ENCODE data around the gene NRXN3. TPM values are rescaled to one million over a fixed set of nuclear protein-coding genes. Genes with fewer than 3 reads are reported as not detected.

NRXN3 gene
- total and polyA plus RNA-seq, 5 donors from 2014 or later = not detected

- no peak overlapping the region for H3K4me3 ChIP-seq (ENCODE audit: low read depth, low read length)
- no peaks in the 10 kb centered on the region for H3K36me3 ChIP-seq (ENCODE audit: control insufficient read depth, insufficient read depth, low read length)
- Mint-ChIP-seq H3K27me3 (no peaks in the 10 kb centered on the region), H3K4me3 (no peak overlapping the region), H3K27ac (no peak overlapping the region), H3K36me3 (no peaks in the 10 kb centered on the region), H3K4me1 (no peaks in the 10 kb centered on the region), H3K9me3 (peaks cover 0 to 8% (median 2%) of the 10 kb centered on the region in 7 donors)
- H3K27me3 ChIP-seq (ENCODE audit: control insufficient read depth, insufficient read depth, low read length) = no peaks in the 10 kb centered on the region
- DNase-seq (no peak), ATAC-seq (ENCODE audit: low read depth in 2 of 2) (no peak)
- H3K9me3 ChIP-seq (ENCODE audit: control insufficient read depth in 2 of 2, low read length in 2 of 2) = no peaks in the 10 kb centered on the region
- no peaks in the 10 kb centered on the region for H3K4me1 ChIP-seq (ENCODE audit: control insufficient read depth, insufficient read depth, low read length, poor library complexity, severe bottlenecking)
- H3K27ac ChIP-seq (ENCODE audit: insufficient read depth, low read length, poor library complexity, severe bottlenecking) = no peak overlapping the region
Observed at GRCh38 chr14:79209418-79209817, 1039.2 kb downstream of the NRXN3 start.

- no peak overlapping the region for H3K27ac ChIP-seq (ENCODE audit: insufficient read depth, low read length, poor library complexity, severe bottlenecking)
- peaks cover 0 to 4% of the 10 kb centered on the region in 2 experiments for H3K9me3 ChIP-seq (ENCODE audit: control insufficient read depth in 2 of 2, low read length in 2 of 2)
- Mint-ChIP-seq H3K27ac (no peak overlapping the region), H3K4me3 (no peak overlapping the region), H3K36me3 (no peaks in the 10 kb centered on the region), H3K27me3 (no peaks in the 10 kb centered on the region), H3K9me3 (peaks cover 0 to 16% (median 6%) of the 10 kb centered on the region in 7 donors), H3K4me1 (no peaks in the 10 kb centered on the region)
- ATAC-seq (ENCODE audit: low read depth in 2 of 2) = no peak
- no peak overlapping the region for H3K4me3 ChIP-seq (ENCODE audit: low read depth, low read length)
- H3K36me3 ChIP-seq (ENCODE audit: control insufficient read depth, insufficient read depth, low read length) = no peaks in the 10 kb centered on the region
- no peaks in the 10 kb centered on the region for H3K4me1 ChIP-seq (ENCODE audit: control insufficient read depth, insufficient read depth, low read length, poor library complexity, severe bottlenecking)
- no peak for DNase-seq
- no peaks in the 10 kb centered on the region for H3K27me3 ChIP-seq (ENCODE audit: control insufficient read depth, insufficient read depth, low read length)
Observed at GRCh38 chr14:79225815-79226214, 1055.6 kb downstream of the NRXN3 start.

DNA sequence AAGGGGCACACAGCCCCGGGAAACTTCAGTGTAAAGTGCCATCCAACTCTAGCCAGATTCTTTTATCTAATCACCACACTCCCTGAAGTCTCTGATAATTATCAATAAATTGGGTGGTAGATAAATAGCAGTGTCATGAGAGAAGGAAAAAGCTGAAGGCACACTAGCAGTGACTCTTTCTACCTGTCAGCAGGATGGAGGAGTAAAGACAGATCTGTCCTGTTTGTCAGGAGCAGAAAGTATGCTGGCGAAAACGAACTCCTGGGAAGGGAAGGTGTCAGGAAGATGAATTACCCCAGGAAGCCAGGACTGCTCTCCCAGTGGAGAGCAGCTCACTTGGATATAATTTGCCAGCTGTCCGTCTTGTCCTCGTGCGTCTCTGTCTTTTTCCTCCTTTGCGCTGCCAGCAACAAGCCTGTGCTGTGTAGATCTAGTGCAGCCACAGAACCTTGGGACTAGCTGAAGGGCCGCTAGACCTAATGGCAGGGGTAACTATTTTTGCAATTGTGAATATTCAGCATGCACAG is 1059.3 kb downstream of the NRXN3 start:
- ATAC-seq (ENCODE audit: low read depth in 2 of 2) (no peak), DNase-seq (no peak)
- Histone ChIP-seq H3K36me3 (ENCODE audit: control insufficient read depth, insufficient read depth, low read length) (no peaks in the 10 kb centered on the region), H3K4me1 (ENCODE audit: control insufficient read depth, insufficient read depth, low read length, poor library complexity, severe bottlenecking) (no peaks in the 10 kb centered on the region), H3K27ac (ENCODE audit: insufficient read depth, low read length, poor library complexity, severe bottlenecking) (no peak overlapping the region), H3K4me3 (ENCODE audit: low read depth, low read length) (no peak overlapping the region), H3K27me3 (ENCODE audit: control insufficient read depth, insufficient read depth, low read length) (no peaks in the 10 kb centered on the region), H3K9me3 (ENCODE audit: control insufficient read depth in 2 of 2, low read length in 2 of 2) (peaks cover 0 to 1% of the 10 kb centered on the region in 2 experiments)
- H3K36me3 Mint-ChIP-seq = no peaks in the 10 kb centered on the region
- H3K27ac Mint-ChIP-seq = no peak overlapping the region
- peaks cover 0 to 5% (median 3%) of the 10 kb centered on the region in 7 donors for H3K9me3 Mint-ChIP-seq
- no peaks in the 10 kb centered on the region for H3K27me3 Mint-ChIP-seq
- H3K4me3 Mint-ChIP-seq = no peak overlapping the region
- no peaks in the 10 kb centered on the region for H3K4me1 Mint-ChIP-seq

- H3K27me3 ChIP-seq (ENCODE audit: control insufficient read depth, insufficient read depth, low read length) = no peaks in the 10 kb centered on the region
- no peak overlapping the region for H3K4me3 ChIP-seq (ENCODE audit: low read depth, low read length)
- Mint-ChIP-seq H3K36me3 (no peaks in the 10 kb centered on the region), H3K4me3 (peak overlapping the region in 1 of 4 donors; percentile 64), H3K27me3 (no peaks in the 10 kb centered on the region), H3K9me3 (peaks cover 0 to 4% (median 2%) of the 10 kb centered on the region in 7 donors), H3K4me1 (no peaks in the 10 kb centered on the region), H3K27ac (no peak overlapping the region)
- ATAC-seq (ENCODE audit: low read depth in 2 of 2) (no peak), DNase-seq (no peak)
- H3K4me1 ChIP-seq (ENCODE audit: control insufficient read depth, insufficient read depth, low read length, poor library complexity, severe bottlenecking) = no peaks in the 10 kb centered on the region
- no peaks in the 10 kb centered on the region for H3K9me3 ChIP-seq (ENCODE audit: control insufficient read depth in 2 of 2, low read length in 2 of 2)
- H3K27ac ChIP-seq (ENCODE audit: insufficient read depth, low read length, poor library complexity, severe bottlenecking) = no peak overlapping the region
- no peaks in the 10 kb centered on the region for H3K36me3 ChIP-seq (ENCODE audit: control insufficient read depth, insufficient read depth, low read length)
Observed at GRCh38 chr14:79242666-79243065, 1072.5 kb downstream of the NRXN3 start.

DNA sequence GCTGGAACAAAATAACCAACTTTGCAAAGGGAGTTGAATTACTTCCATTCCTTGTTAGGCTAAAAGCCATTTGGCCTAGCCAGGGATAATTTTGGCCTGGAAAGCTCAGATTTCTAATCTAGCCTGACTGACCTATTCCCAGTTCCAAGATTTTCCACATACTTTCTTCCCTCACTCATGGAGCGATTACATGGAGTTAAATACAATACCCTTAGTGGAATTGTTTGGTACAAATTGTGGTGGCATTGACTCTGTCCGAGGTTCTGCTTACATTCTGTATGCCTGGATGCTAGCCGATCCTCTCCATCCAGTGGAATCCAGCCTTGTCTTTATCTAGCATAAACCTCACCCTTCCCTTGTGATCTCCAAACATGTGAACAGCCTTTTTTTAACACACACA is 1076.0 kb downstream of the NRXN3 start:
- H3K27ac ChIP-seq (ENCODE audit: insufficient read depth, low read length, poor library complexity, severe bottlenecking) = no peak overlapping the region
- Mint-ChIP-seq H3K27ac (no peak overlapping the region), H3K4me3 (no peak overlapping the region), H3K36me3 (no peaks in the 10 kb centered on the region), H3K9me3 (peaks cover 0 to 4% (median 2%) of the 10 kb centered on the region in 7 donors), H3K27me3 (no peaks in the 10 kb centered on the region), H3K4me1 (peaks cover 0 to 4% (median 0%) of the 10 kb centered on the region in 4 donors)
- H3K4me1 ChIP-seq (ENCODE audit: control insufficient read depth, insufficient read depth, low read length, poor library complexity, severe bottlenecking) = no peaks in the 10 kb centered on the region
- H3K36me3 ChIP-seq (ENCODE audit: control insufficient read depth, insufficient read depth, low read length) = no peaks in the 10 kb centered on the region
- ATAC-seq (ENCODE audit: low read depth in 2 of 2) = no peak
- no peaks in the 10 kb centered on the region for H3K27me3 ChIP-seq (ENCODE audit: control insufficient read depth, insufficient read depth, low read length)
- DNase-seq = no peak
- H3K9me3 ChIP-seq (ENCODE audit: control insufficient read depth in 2 of 2, low read length in 2 of 2) = no peaks in the 10 kb centered on the region
- H3K4me3 ChIP-seq (ENCODE audit: low read depth, low read length) = no peak overlapping the region

DNA sequence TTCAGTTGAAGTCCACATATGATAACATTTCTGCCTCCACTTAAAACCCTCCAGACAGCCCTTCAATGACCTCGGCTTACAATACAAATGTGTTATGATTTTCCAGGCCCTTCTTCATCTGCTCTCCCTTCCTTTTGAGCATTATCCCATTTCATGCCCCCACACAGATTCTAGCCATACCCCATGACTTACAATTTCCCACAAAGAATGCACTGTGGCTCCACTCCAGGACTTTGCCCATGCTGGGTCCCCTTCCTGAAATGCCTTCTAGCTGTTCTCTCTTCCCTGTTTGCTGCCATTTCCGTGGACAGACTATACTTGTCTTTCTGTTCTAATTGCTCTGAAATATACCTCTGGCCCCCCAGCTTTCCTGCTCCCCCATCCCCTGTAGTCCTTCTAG is 1078.0 kb downstream of the NRXN3 start:
- peaks cover 0 to 4% (median 0%) of the 10 kb centered on the region in 4 donors for H3K4me1 Mint-ChIP-seq
- Histone ChIP-seq H3K4me3 (ENCODE audit: low read depth, low read length) (no peak overlapping the region), H3K4me1 (ENCODE audit: control insufficient read depth, insufficient read depth, low read length, poor library complexity, severe bottlenecking) (no peaks in the 10 kb centered on the region), H3K27me3 (ENCODE audit: control insufficient read depth, insufficient read depth, low read length) (no peaks in the 10 kb centered on the region), H3K9me3 (ENCODE audit: control insufficient read depth in 2 of 2, low read length in 2 of 2) (no peaks in the 10 kb centered on the region), H3K27ac (ENCODE audit: insufficient read depth, low read length, poor library complexity, severe bottlenecking) (no peak overlapping the region), H3K36me3 (ENCODE audit: control insufficient read depth, insufficient read depth, low read length) (no peaks in the 10 kb centered on the region)
- DNase-seq = no peak
- H3K4me3 Mint-ChIP-seq = no peak overlapping the region
- no peak for ATAC-seq (ENCODE audit: low read depth in 2 of 2)
- H3K36me3 Mint-ChIP-seq = no peaks in the 10 kb centered on the region
- peaks cover 0 to 8% (median 3%) of the 10 kb centered on the region in 7 donors for H3K9me3 Mint-ChIP-seq
- no peak overlapping the region for H3K27ac Mint-ChIP-seq
- no peaks in the 10 kb centered on the region for H3K27me3 Mint-ChIP-seq

GRCh38 chr14:79248771-79249170 is 1078.6 kb downstream of the NRXN3 start:
- Histone ChIP-seq H3K36me3 (ENCODE audit: control insufficient read depth, insufficient read depth, low read length) (no peaks in the 10 kb centered on the region), H3K4me3 (ENCODE audit: low read depth, low read length) (no peak overlapping the region), H3K9me3 (ENCODE audit: control insufficient read depth in 2 of 2, low read length in 2 of 2) (no peaks in the 10 kb centered on the region), H3K27ac (ENCODE audit: insufficient read depth, low read length, poor library complexity, severe bottlenecking) (no peak overlapping the region), H3K27me3 (ENCODE audit: control insufficient read depth, insufficient read depth, low read length) (no peaks in the 10 kb centered on the region), H3K4me1 (ENCODE audit: control insufficient read depth, insufficient read depth, low read length, poor library complexity, severe bottlenecking) (no peaks in the 10 kb centered on the region)
- H3K27ac Mint-ChIP-seq = no peak overlapping the region
- H3K36me3 Mint-ChIP-seq = no peaks in the 10 kb centered on the region
- peaks cover 0 to 8% (median 3%) of the 10 kb centered on the region in 7 donors for H3K9me3 Mint-ChIP-seq
- ATAC-seq (ENCODE audit: low read depth in 2 of 2) = no peak
- H3K27me3 Mint-ChIP-seq = no peaks in the 10 kb centered on the region
- peaks cover 0 to 4% (median 0%) of the 10 kb centered on the region in 4 donors for H3K4me1 Mint-ChIP-seq
- H3K4me3 Mint-ChIP-seq = no peak overlapping the region
- DNase-seq = no peak

DNA sequence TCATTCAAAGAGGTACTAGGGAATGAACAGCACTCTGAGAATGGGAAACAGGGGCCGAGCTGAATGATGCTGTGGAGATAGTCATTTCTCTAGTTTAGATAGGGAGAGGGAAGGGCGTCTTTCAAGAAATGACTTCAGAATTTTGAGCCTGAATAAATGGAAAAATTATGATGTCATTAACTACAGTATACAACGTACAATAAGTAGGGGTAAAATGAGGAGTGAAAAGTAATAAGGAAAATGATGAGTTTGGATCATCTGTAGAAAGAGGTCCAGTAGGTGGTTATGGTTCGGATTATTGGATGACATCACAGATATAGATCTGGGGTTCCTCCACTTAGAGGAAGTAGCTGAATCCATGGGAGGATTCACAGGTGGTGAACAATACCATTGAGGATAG is 1081.1 kb downstream of the NRXN3 start:
- ATAC-seq (ENCODE audit: low read depth in 2 of 2) (no peak), DNase-seq (no peak)
- Histone ChIP-seq H3K27ac (ENCODE audit: insufficient read depth, low read length, poor library complexity, severe bottlenecking) (no peak overlapping the region), H3K36me3 (ENCODE audit: control insufficient read depth, insufficient read depth, low read length) (no peaks in the 10 kb centered on the region), H3K27me3 (ENCODE audit: control insufficient read depth, insufficient read depth, low read length) (no peaks in the 10 kb centered on the region), H3K9me3 (ENCODE audit: control insufficient read depth in 2 of 2, low read length in 2 of 2) (no peaks in the 10 kb centered on the region), H3K4me3 (ENCODE audit: low read depth, low read length) (no peak overlapping the region), H3K4me1 (ENCODE audit: control insufficient read depth, insufficient read depth, low read length, poor library complexity, severe bottlenecking) (no peaks in the 10 kb centered on the region)
- H3K4me3 Mint-ChIP-seq = no peak overlapping the region
- no peak overlapping the region for H3K27ac Mint-ChIP-seq
- peaks cover 0 to 4% (median 0%) of the 10 kb centered on the region in 4 donors for H3K4me1 Mint-ChIP-seq
- no peaks in the 10 kb centered on the region for H3K27me3 Mint-ChIP-seq
- H3K9me3 Mint-ChIP-seq = peaks cover 0 to 8% (median 4%) of the 10 kb centered on the region in 7 donors
- no peaks in the 10 kb centered on the region for H3K36me3 Mint-ChIP-seq

All from CD4-positive, CD25-positive, alpha-beta regulatory T cell (primary cell).